HG02642 (cell line): ENCODE data around the gene TMEM231.
"Not testable (repeated sequence)": the region's sequence is repeated elsewhere in the genome, so short reads cannot be mapped to it uniquely, and the experiment has no call there.

ENCODE experiments used
- ATAC-seq: cut with Tn5 transposase; IDR thresholded peaks from one replicate; pipeline ENCODE4 v1.9.1; 2021; ENCODE audit warnings: mild to moderate bottlenecking; ENCODE audit not compliant: unreplicated experiment, poor library complexity

TMEM231 gene

DNA sequence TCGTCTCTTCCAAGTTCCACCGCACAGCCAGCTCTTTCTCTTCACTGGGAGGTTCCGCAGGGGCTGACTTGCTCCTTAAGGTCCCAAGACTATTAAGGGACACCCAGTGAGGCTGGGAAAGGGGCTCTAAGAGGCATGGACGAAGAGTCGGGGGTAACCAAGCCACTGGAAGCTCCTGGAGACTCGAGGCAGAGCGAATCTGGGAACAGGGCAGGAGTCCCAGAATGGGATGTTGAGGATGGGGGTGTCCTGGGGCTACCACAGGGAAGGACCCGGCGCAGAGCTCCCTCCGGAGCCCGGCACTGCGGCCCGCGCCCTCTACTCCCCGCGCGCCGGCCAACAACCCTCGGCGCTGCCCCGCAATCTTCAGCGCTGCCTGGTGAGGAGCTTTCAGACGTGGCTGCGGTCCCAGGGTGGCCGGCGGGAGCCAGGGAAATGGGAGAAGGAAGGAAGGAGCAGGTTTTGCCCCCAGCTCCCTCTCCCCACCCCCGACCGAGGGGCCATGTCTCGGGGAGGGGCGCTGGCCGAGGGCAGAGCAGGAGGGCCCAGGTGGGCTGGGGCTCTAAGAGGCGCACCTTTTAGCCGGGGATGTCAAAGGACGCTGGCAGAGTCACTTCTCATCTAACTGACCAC lies 20.7 kb downstream of the TMEM231 start:
- ATAC-seq, result no peak

DNA sequence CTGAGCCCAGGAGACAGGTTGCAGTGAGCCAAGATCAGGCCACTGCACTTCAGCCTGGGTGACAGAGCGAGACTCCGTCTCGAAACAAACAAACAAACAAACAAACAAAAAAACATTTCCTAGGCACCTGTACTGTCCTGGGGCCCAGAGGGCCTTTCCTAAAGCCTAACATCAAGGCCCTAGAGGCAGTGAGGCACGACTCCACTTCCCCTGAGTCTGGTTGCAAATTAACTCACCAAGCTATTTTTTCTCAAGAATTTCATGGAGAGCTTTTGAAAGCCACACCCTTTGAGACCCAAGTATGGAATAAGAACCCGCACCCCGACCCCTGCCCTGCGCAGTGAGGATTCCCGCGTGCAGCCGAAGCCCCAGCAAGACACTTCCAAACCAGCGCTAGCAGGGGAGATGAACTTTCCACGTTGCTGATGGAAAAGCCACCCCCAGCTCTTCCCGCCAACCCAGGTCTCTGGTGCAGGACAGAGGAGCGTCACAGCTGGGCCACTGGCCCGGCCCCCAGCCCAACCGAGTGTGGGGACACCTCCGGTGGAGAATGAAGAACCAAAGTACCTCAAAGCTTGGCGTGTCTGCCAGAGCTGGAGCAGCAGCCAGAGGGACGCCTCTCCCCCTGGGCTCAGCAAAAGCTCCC lies 21.4 kb downstream of the TMEM231 start:
- ATAC-seq, result no peak

DNA sequence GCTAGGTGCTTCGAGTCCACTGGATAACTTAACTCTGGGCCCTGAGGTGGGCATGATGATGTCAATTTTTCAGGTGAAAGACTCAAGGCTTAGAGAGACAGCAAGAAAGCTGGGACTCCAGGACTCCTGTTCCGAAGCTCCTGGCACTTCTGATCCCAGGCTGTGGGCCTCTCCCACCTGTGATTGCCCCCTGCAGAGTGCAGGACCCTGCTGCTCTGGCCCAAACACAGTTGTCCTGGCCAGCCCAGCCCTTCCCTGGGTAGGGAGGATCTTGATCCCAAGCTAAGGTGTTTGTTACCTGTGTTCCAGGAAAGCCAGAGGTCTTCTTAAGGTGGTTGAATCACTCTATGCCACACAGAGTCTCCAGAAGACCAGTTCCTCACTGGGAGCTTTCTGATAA lies 23.3 kb downstream of the TMEM231 start:
- no peak for ATAC-seq

DNA sequence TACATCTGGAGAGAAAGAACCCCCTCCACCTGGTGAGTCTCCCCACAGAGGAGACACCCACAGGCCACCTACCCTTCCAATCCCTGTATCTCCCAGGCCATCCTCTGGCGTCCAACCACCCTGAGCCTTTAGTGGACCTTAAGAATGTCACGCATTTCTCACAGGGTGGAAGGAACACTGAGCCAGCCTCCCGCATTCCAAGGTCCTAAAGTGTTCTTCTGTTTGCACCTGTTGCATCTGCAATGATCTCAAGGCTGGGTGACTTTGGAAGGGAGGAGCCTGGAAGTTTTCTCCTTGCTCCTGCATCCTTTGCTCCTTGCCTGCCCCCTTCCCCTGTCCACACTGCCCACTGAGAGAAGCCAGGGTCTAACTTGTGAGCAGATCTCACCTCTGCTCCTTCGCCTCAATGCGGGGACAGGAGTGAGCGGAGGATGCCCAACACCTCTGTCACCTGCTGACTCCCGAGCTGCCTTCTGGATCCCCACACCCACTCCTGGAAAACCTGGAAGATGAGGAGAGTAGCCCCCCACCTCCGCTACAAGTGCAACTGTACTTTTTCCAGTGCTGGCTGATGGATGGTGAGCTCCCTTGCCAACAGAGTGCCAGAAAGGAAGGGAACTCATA lies 23.8 kb downstream of the TMEM231 start:
- ATAC-seq, result no peak

DNA sequence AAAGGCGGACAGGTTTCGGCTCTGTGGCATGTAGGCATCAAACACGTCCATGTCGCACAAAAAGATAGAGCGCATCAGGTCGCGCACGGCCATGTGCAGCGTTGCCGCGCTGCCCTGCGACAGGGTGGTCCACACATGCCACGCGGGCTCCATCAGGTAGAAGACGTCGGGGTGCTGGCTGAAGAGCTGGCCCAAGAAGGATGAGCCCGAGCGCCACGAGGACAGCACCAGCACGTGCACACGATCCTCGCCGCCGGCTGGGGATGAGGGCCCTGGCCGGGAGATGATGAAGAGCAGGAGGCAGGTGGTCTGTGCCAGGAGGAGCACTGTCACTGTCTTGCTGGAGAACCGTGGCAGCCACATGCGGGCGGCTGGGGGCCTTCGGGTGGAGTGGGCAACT lies 26.1 kb downstream of the TMEM231 start:
- no peak for ATAC-seq

DNA sequence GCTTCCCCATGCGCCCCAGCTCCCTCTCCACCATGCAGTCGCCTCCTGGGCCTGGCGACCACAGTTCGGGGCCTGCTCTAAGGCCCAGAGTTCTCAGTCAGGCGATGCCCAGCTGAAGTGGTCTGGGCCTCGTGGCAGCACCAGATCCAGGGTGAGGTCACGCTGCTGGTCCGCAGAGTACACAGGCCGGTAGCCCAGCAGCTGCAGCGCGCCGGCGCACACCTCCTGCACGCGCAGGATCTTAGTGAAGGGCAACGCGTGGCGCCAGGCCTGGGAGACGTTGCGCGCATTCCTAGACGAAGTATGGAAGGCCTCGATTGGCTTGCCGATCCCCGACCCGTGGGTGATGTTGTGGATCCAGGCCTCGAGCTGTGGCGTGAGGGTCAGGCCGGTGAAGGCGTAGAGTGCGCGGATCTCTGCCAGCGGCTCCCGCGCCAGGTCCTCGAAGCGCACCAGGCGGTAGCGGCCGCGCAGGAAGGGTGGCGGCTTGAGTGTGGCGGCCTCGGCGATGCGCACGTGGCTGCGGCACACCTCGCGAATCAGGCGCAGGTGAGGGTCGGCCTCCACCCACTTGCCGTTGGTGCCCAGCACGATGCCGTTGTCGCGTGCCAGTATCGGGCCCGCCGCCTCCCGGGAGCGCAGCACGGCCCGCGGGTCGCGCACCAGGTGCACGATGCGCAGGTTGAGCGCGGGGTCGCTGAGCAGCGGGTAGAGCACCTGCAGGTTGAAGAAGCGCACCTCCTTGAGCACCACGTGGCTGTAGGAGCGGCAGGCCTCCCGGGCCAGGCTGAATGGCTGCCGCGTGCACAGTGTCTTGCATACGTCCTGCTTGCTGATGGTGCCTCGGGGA lies 26.8 kb downstream of the TMEM231 start:
- ATAC-seq, result no peak

DNA sequence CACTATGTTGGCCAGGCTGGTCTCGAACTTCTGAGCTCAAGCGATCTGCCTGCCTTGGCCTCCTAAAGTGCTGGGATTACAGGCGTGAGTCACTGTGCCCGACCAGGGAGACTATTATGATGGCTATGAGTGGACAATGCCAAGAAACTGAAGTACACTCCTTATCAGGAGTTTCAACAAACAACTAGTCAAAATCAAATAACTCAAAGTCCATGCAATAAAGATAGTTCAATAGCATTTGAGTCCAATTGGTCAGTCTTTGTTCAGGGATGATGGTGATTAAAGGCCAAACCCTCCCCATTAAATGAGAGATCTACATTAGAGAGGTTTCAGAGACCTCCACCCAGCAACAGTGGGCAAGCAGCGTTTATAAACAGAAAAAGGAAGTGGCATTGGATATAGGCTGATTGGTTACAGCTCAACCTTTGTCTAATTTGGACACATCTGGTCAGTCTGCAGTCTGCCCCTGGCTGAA lies 28.2 kb downstream of the TMEM231 start:
- ATAC-seq, result no peak

DNA sequence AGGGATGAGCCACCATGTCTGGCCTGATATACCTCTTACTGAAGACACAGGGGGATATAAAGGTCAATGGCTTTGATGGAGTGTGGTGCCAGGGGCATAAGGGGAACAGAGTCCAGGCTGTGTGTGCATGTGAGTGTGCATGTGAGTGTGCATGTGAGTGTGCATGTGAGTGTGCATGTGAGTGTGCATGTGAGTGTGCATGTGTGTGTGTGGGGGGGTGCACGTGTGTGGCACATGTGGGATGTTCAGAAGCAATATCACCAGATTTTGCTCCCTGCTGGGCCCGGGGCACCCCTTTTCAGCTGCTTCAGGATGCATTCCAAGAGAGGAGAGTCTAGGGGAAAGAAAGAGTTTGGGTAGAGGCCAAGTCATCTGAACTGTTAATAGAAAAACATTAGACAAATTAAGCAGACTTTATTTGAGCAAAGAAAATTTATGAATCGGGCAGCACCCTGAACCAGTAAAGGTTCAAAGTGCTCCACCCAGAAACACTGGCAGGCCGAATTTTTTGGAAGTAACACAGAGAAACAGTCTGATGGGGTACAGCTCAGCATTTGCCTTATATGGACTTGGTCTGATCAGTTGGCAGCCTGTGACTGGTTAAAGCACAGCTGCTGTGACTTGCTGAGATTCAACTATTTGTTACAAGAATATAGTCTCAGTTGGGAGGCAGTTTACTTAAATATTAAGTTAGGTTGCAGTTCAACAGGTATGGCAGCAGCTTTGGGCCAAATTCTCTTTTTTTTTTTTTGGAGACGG lies 29.8 kb downstream of the TMEM231 start:
- ATAC-seq, result no peak

DNA sequence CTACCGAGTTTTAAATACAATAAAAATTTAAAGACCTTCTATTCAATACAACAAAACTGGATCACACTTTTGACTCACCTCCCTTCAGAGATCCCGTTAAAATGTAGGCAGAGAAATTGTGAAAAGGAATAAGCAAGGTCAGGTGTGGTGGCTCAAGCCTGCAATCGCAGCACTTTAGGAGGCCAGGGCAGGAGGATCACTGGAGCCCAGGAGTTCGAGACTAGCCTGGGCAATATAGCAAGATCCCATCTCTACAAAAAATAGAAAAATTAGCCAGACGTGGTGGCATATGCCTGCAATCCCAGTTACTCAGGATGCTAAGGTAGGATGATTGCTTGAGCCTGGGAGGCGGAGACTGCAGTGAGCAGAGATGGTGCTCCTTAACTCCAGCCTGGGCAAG lies 36.9 kb downstream of the TMEM231 start:
- ATAC-seq, result no peak

DNA sequence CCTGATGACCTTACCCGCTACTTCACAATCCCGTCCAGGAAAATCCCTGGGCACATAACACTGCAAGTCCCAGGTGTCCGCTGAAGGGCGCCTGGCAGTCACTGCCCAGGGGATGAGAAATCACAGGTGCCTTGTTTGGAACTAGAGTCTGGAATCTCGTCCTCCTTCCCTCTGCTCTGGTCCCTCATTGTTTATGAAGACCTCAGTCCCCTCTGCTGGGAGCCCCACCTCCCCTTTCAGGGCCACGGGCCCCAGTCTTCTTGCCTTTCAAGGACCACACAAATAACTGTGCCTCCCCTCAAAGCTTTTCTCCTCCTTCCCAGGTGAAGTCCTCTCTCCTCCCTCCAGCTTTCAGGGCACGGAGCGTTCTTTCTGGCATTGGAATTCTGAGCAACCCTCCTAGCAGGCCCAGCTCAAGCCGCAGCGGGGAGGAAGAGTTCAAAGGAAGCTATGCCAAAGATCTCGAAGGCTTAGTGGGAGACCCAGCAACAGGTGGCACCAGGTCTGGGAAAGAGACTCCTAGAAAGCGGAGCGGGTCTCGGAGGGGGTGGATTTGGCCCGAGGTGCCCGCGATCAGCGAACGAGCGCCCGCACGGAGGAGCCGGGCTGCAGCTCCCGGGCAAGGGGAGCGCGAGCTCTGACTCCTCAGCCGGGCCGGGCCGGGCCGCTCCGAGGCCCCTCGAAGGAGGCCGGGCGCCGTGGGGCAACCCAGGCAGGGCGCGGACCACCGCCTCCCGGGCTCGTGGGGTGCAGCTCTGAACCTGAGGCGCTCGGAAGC lies 39.7 kb downstream of the TMEM231 start:
- ATAC-seq, result peak; percentile 37

DNA sequence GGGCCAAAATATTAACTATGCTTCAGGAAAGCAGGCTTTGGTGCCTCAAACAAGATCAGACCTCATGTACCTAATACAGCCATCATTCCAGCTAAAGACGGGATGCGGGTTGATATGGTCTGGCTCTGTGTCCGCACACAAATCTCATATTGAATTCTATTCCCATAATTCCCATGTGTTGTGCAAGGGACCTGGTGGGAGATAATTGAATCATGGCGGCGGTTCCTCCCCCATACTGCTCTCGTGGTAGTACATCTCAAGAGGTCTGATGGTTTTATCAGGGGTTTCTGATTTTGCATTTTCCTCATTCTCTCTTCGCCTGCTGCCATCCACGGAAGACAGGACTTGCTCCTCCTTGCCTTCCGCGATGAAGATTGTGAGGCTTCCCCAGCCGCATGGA lies 41.8 kb downstream of the TMEM231 start:
- ATAC-seq, result no peak

DNA sequence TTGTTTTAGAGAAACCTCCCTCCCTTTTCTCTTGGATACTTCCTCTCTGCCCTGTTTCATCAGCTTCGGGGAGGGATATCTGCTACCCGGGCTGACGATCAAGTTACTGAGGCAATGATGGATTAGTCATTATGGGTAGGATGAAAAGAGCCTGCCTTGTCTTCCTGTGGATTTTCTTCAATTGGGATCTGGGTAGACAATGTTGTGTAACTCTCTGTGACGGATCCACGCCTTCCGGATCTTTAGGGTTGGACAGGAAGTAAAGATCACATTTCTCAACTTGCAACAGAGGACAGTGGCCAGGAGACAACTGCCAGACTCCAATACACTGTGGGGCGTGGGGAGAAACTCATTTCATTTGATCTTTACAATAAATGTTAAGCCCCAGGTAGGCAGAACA lies 49.5 kb downstream of the TMEM231 start:
- no peak for ATAC-seq

DNA sequence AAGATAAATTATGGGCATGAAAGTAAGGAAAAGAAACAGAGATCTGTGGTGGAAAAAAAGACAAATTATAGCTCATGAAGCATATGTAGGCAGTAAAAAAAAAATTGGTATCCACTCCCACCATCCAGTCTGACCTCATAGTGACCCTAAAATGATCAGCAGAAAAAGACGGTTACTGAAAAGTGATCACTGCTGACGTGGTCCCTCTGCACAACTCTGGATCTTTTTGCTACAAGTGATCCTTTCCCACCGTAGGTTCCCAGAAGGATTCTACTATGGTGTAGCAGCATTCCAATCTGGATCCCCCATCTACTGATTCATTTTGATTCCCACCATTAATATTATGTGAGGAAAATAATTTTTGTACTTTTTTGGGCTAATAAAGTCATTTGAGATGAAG lies 49.9 kb downstream of the TMEM231 start:
- no peak for ATAC-seq

DNA sequence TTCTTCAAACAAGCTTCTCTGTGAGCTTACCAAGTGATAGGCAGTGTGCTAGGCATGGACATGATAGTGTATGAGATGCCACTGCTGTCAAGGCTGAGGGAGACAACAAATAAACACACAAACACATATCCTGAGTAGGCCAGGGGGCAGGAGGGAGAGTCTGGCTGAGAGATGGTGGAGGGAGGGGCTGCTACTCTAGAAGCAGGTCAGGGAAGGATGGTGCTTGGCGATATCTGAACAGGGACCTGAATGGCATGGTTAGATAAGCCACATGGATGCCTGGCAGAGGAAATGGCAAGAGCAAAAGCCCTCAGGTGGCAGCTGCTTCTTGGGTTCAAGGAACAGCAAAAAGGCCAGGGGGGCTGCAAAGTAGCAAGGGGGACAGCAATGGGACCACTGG lies 52.3 kb downstream of the TMEM231 start:
- no peak for ATAC-seq

DNA sequence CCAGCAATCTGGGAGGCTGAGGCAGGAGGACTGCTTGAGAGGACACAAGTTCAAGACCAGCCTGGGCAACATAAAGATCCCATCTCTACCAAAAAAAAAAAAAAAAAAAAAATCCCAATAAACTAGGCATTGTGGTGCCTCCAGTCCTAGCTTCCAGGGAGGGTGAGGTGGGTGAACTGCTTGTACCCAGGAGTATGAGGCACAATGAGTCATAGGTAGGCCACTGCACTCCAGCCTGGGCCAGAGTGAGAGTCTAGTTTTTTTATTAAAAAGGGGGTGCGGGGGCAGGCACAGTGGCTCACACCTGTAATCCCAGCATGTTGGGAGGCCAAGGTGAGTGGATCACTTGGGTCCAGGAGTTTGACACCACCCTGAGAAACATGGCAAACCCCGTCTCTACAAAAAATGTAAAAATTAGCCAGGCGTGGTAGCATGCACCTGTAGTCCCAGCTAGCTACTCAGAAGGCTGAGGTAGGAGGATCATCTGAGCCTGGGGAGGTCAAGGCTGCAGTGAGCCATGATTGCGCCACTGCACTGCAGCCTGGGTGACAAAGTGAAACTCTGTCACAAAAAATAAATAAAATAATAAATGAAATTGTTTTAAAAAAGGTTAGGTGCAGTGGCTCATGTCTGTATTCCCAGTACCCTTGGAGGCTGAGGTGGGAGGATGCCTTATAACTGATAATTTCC lies 53.0 kb downstream of the TMEM231 start:
- ATAC-seq, result no peak

DNA sequence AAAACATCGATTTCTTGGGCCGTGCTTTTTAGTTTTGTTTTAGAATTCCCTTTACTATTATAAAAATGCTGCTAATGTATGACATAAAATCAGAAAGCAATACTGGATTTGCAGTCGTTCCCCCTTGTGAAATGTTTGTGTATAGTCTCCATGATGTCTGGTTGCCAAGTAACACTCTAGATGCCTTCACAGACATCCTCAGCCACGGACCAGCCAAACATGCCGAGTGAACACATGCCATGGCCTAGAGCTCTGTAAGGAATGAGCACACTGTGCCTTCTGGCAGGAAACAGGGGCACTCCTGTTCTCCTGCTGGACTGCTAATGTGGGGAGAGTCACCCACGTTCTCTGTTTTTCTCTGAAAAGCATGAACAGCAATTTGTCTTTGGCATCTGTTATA lies 54.2 kb downstream of the TMEM231 start:
- ATAC-seq, result not testable (repeated sequence)

DNA sequence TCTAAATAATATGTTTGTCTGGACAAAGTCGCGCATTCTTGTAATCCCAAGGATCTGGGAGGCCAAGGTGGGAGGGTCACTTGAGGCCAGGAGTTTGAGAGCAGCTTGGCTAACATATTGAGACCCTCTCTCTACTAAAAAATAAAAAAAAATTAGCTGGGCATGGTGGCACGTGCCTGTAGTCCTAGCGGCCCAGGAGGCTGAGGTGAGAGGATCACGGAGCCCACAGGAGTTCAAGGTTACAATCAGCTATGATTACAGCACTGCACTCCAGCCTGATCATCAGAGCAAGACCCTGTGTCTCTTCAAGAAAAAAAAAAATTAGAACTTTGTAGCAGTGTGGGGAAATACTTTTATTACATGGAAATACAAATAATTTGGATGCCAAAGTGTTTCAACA lies 54.7 kb downstream of the TMEM231 start:
- ATAC-seq, result no peak

DNA sequence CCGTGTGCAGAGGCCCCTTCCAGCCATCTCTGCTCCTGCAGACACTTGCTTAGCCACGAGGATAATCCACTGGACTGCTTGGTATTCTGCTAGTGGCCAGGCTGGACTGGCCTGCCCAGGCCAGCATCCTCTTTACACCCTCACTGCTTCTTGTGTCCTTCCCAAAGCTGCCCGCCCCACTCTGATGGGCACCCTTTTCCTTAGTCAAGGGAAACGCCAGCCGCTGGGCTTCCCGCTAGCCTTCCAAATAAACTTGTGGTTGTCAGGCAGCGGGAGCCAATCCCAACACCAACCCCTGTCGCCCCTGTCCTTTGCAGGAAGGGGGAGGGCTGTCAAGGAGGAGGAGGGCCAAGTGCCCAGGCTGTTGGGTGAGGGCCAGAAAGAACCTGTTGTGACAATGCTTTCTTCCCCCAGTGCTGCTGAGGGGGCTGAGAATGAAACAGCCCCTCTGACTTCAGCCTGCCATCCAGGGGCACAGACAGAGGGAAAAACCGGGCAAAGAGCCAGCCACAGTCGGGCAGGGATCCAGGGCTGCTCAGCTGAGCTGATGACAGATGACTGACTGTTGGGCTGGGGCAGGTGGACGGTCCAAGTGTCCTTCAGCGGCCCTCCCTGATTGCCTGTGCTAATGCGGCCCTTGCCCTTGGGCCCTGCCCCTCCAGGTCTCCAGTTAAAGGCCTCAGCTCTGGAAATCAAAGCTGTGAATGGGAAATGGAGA lies 57.3 kb downstream of the TMEM231 start:
- ATAC-seq, result not testable (repeated sequence)
